Frontal cortex (tissue), 4 donors: Measurements from ENCODE around the gene ZNF41. TPM values are rescaled to one million over a fixed set of nuclear protein-coding genes. Genes with fewer than 3 reads are reported as not detected.
A peak's percentile ranks its signal among the peaks of the same experiment; 100 is the strongest.
"Not testable (repeated sequence)": the region's sequence is repeated elsewhere in the genome, so short reads cannot be mapped to it uniquely, and the experiment has no call there.

Experiments used
- DNase-seq, 2 donors: peaks; one replicate each; pipeline ENCODE4 v3.0.0; 2012; ENCODE audit warnings: low spot score in 2 of 2
- FAIRE-seq: peaks from 2 replicates; lab custom pipeline; 2012; peaks lifted over from hg19 to GRCh38; lab: Jason Lieb, UNC
- total RNA-seq: library from RNA; depleted of rRNA; stranded (reverse); fragments of >200 nt; gene quantifications from one replicate; pipeline ENCODE4 v1.2.3, GENCODE V29; 2014
- donor health status: control.
- donor health status: control.
- donor health status: control.

Gene ZNF41
- total RNA-seq, 1 donor from 2014 or later: 12.2 TPM

GRCh38 chrX:47497271-47497888, 14.4 kb upstream of the ZNF41 start:
- DNase-seq: no peak
- peak; percentile 21 for FAIRE-seq

- FAIRE-seq, DNase-seq: not testable (repeated sequence)
Observed at GRCh38 chrX:47492133-47492532, 9.1 kb upstream of the ZNF41 start.

- FAIRE-seq (no peak), DNase-seq (no peak)
Observed at GRCh38 chrX:47489507-47490275, 6.7 kb upstream of the ZNF41 start.

GRCh38 chrX:47484885-47485284, 1.9 kb upstream of the ZNF41 start:
- no peak for DNase-seq
- FAIRE-seq: no peak

- peak in 1 of 2 donors; percentile 7 for DNase-seq
- FAIRE-seq: no peak
Observed at GRCh38 chrX:47483306-47484268, 565 bp upstream of the ZNF41 start.

DNA sequence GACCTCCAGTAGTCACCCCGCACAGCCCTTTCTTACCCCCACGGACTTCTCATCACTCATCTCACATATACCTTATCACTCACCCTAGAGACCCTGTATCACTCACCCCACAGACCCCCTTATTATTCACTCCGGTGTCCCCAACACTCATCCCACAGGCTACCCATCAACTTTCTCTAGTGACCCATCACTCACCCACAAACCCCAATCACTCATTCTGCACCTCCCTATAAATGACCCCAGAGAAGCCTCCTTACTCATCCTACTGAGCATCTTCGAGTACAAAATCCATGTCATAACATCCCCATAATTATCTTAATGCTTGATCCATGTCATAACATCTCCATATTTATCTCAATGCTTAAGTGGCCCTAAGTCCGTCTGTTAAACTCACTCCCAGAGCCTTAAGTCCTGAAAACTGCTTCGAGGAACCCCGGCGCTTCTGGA, 934 bp downstream of the ZNF41 start:
- FAIRE-seq: no peak

GRCh38 chrX:47481160-47481559, 1.9 kb downstream of the ZNF41 start:
- FAIRE-seq (no peak), DNase-seq (no peak)

More for the DNA sequence above, 934 bp downstream of the ZNF41 start:
- DNase-seq: no peak

- no peak for FAIRE-seq
Observed at GRCh38 chrX:47480576-47480975, 2.4 kb downstream of the ZNF41 start.

GRCh38 chrX:47475476-47475875, 7.5 kb downstream of the ZNF41 start:
- FAIRE-seq (no peak), DNase-seq (no peak)

More at GRCh38 chrX:47480576-47480975, 2.4 kb downstream of the ZNF41 start:
- no peak for DNase-seq

GRCh38 chrX:47467106-47467505, 15.9 kb downstream of the ZNF41 start:
- FAIRE-seq (no peak), DNase-seq (no peak)

- no peak for FAIRE-seq
- DNase-seq: no peak
Observed at GRCh38 chrX:47460561-47460960, 22.5 kb downstream of the ZNF41 start.

GRCh38 chrX:47458528-47458927, 24.5 kb downstream of the ZNF41 start:
- FAIRE-seq: no peak
- no peak for DNase-seq

DNA sequence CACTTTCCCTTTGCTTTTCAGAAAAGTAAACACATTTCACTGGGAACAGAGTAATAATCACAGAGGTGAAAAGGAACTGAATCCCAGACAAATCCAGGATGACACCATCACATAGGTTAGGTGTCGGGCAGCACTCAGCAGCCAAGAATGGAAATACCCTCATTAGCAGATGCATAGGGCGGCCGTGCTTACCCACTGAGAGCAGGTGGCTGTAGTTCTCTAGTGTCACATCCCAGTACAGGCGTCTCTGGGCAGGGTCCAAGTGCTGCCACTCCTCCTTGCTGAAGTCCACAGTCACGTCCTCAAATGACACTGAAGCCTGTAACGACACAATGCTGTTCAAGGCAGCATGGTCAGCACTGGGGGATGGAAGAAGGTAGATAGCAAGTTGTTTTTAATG, 26.9 kb downstream of the ZNF41 start:
- FAIRE-seq: no peak
- DNase-seq: no peak

- no peak for DNase-seq
- FAIRE-seq: no peak
Observed at GRCh38 chrX:47452112-47452511, 30.9 kb downstream of the ZNF41 start.

DNA sequence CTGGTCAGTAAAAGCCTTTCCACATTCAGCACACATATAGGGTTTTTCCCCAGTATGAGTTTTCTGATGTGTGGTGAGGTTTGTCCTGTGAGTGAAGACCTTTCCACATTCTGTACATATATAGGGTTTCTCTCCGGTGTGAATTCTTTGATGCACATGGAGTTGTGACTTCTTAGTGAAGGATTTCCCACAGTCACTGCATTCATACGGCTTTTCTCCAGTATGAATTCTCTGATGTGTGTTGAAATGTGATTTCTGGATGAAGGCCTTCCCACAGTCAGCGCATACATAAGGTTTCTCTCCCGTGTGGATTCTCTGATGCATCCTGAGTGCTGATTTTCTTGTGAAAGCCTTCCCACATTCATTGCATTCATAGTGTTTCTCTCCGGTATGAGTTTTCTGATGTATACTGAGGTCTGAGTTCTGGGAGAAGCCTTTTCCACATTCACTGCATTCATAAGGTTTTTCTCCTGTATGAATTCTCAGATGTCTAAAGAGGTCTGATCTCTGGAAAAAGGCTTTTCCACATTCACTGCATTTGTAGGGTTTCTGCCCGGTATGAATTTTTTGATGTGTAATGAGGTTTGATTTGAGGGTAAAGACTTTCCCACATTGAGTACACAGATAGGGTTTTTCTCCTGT, 34.7 kb downstream of the ZNF41 start:
- FAIRE-seq: no peak
- no peak for DNase-seq

- DNase-seq (no peak), FAIRE-seq (no peak)
Observed at GRCh38 chrX:47447607-47448006, 35.4 kb downstream of the ZNF41 start.

GRCh38 chrX:47446971-47447370, 36.1 kb downstream of the ZNF41 start:
- DNase-seq (no peak), FAIRE-seq (no peak)

DNA sequence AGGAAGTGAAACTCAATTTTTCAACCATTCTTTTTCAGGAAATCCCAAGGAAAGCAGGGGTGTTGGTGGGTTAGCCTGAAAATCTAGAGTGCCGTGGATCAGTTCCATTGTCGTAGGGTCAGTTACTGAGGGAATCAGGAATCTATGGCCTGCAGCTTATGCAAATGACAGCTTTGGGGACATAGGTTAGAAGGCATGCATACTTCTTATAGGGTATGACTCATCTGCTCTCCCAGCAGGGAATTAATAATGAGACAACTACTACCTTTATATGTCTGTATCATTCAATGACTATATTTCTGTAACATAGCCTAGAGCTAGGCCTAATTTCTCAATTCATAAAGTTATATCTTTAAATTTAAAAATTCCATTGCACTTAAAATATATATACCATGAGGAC, 36.6 kb downstream of the ZNF41 start:
- DNase-seq (no peak), FAIRE-seq (no peak)

- FAIRE-seq (no peak), DNase-seq (no peak)
Observed at GRCh38 chrX:47430925-47431324, 52.1 kb downstream of the ZNF41 start.

- DNase-seq (no peak), FAIRE-seq (no peak)
Observed at GRCh38 chrX:47422444-47422843, 60.6 kb downstream of the ZNF41 start.
